GM18858 (cell line): Measurements from ENCODE around the gene ZNF180.
"Not testable (repeated sequence)": the region's sequence is repeated elsewhere in the genome, so short reads cannot be mapped to it uniquely, and the experiment has no call there.

Experiments used
- ATAC-seq: cut with Tn5 transposase; IDR thresholded peaks from one replicate; pipeline ENCODE4 v1.9.1; 2021; ENCODE audit not compliant: unreplicated experiment

ZNF180 gene

GRCh38 chr19:44498988-44499387, 1.3 kb downstream of the ZNF180 start:
- no peak for ATAC-seq

DNA sequence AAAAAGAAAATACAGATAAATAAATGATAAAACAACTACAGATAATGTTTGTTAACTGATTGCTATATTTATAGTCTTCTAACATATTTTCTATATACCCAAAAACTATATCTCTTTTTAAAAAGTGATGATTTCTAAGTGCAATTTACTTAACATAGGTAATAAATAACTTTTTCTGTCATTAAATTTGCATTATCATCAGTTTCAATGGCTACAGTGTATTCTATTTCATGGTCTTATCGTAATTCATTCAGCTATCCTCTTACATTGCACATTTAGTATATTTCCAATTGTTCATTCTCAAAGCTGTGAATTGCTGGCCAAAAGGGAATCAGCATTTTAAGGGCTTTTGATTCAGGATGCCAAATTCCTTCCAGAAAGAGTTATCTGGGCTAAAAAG, 3.6 kb downstream of the ZNF180 start:
- ATAC-seq: no peak

- no peak for ATAC-seq
These were observed 23.5 kb downstream of the ZNF180 start for GRCh38 chr19:44476559-44477408.

GRCh38 chr19:44468730-44469129, 31.6 kb downstream of the ZNF180 start:
- not testable (repeated sequence) for ATAC-seq

DNA sequence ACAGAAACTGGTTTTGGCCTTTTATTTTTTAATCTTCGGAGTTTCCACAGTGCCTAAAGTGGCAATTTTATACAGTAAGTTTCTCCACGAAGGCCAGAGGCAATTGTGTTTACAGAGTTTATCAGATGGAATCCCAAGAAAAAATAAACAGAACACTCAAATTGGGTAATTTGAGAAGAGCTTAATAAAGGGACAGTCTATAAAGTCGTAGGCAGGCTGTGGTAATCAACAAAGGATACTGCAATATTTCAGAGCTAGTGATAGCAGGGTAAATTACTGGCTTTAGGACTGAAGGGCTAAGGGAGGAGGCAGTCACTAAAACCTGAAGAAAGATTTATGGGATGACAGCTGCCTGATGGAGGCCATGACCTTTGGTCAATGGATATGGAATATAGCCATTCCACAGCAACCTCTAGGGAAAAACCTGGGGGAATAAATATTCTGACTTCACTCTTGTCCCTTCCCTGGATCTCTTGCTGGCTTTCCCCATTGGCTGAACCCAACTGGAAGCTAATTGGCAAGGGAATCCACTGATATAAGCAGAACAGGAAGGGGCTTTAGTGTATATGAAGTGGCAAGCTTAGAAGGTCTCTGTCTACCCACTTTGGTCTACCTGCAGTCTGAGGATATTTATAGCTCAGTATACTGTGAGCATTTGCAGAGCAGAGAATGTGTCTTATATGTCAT, 37.6 kb downstream of the ZNF180 start:
- ATAC-seq: not testable (repeated sequence)

GRCh38 chr19:44456016-44456415, 44.3 kb downstream of the ZNF180 start:
- ATAC-seq: not testable (repeated sequence)

- ATAC-seq: no peak
These were observed 45.2 kb downstream of the ZNF180 start for GRCh38 chr19:44455100-44455499.

DNA sequence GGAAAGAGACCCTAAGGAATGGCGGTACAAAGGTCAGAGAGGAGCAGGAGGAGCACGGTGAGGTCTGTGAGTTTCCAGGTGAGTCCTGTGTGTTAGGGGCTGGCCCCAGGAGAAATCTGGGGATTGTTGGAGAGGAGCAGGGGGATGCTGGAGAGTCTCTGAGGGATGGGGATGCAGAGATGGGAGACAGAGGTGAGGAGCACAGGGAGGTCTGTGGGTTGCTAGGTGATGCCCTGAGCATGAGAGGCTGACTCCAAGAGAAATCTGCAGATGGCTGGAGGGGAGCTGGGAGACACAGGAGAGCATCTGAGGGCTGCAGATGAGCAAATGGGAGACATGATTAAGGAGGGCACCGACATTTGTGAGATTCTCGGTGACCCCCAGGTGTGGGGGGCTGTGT, 48.0 kb downstream of the ZNF180 start:
- no peak for ATAC-seq

DNA sequence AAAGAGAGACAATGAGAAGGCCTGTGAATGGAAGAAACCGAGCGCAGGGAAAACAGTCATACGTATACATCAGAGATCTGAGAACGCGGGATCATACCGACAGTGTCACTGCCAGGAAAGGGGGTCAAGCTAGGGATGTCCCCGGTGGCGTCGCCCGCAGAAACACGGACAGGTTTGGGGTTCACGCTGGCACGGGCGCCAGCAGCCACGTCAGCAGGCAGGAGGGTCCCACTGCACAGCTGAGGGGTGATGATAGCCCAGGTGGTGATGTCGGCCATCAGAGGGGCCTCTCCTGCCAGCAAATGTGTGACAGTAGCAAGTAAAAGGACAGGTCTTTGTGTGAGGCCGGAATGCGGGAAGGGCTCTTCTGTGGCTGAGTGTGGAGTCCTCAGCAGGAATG, 48.6 kb downstream of the ZNF180 start:
- ATAC-seq: no peak

- no peak for ATAC-seq
These were observed 52.2 kb downstream of the ZNF180 start, which contains the start of gene ZNF229 for GRCh38 chr19:44447916-44448674. Gene ZNF229 (minus strand): TSS chr19:44448472. CDS start chr19:44442847, 5,625 bp downstream.

DNA sequence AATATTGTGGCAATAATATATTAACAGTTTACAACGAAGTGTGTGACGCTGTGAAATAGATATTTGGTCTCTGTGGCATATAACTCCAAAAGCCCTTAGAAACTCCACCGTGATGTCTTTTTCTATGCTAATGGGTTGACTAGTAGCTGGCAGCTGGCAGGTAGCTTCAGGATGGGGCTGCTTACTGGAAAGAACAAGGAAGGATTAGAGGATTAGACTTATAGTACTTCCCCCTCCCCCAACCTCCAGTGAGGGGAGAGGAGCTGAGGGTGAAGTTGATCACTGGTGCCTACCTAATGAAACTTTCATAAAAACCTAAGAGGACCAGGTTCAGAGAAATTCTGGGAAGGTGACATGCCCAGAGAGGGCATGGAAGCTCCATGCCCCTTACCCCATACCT, 61.9 kb downstream of the ZNF180 start:
- no peak for ATAC-seq

DNA sequence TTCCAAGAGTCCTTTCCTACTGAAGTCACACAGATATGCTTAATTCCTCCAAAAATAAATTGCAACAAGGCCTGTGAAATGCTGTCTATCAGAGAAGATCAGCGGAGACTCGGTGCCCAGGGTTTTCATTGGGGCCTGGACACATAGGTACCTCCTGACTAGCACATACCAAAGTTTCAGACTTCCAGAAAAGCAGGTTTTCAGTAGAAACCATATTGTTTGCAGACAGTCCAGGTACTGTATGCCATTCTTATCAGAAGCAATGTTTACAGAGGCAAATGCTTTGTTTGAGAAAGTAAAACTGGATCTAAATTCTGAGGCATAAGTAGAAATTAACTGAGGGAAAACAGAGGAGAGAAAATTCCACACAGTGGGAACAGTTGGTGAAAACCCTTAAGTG, 64.9 kb downstream of the ZNF180 start:
- ATAC-seq: no peak

GRCh38 chr19:44430956-44431355, 69.4 kb downstream of the ZNF180 start:
- no peak for ATAC-seq
